Ovary (tissue), 9 donors: Measurements from ENCODE around the gene STAT5B. TPM values are rescaled to one million over a fixed set of nuclear protein-coding genes. Genes with fewer than 3 reads are reported as not detected.

Source experiments
- DNase-seq, 5 donors: peaks; one replicate each; pipeline ENCODE4 v3.0.0-alpha.2; 2019 to 2020
- H3K27ac ChIP-seq, 2 donors: fragments of 200-600 bp; one replicate each; pipeline versions ENCODE4 v1.5.1 to v1.8.0; 2019 to 2022
- H3K27me3 ChIP-seq: fragments of 200-600 bp; one replicate; pipeline ENCODE4 v1.8.0; 2022
- H3K36me3 ChIP-seq: fragments of 200-600 bp; sonication (generic); one replicate; pipeline ENCODE4 v1.5.1; 2019
- H3K4me1 ChIP-seq: one replicate; pipeline ENCODE4 v1.8.1; 2013; ENCODE audit warnings: mild to moderate bottlenecking, moderate library complexity; ENCODE audit not compliant: insufficient read depth
- H3K4me3 ChIP-seq: fragments of 200-600 bp; sonication (generic); one replicate; pipeline ENCODE4 v1.5.1; 2017
- H3K9me3 ChIP-seq, 2 donors: fragments of 200-600 bp in 1 of 2; sonication (generic) in 1 of 2; one replicate each; pipeline versions ENCODE4 v1.5.1 to v1.8.1; 2013 to 2019; ENCODE audit warnings: mild to moderate bottlenecking in 1 of 2, moderate library complexity in 1 of 2
- EP300 ChIP-seq: sonication (generic); formaldehyde crosslinking; IDR thresholded peaks from one replicate; pipeline ENCODE4 v1.6.1; 2017; ENCODE audit warnings: antibody characterized with exemption
- POLR2A ChIP-seq: fragments of 450-650 bp; IDR thresholded peaks from one replicate; pipeline ENCODE4 v1.6.1; 2017; ENCODE audit warnings: antibody characterized with exemption, mild to moderate bottlenecking, moderate library complexity
- WGBS, 3 donors: extraction: QIAGEN DNeasy Blood & Tissue Kit in 1 of 3; methylation state at CpG; one replicate each; pipeline versions ENCODE4 v1.1.5 to v1.1.7; 2013 to 2017; 5-methylcytosine and 5-hydroxymethylcytosine counted together
- intact Hi-C, 4 donors: fragments of 100-400 bp; cut with DNase I; formaldehyde crosslinking; loops; one replicate each; pipeline versions ENCODE4 v1.11.0 to v1.15.1; 2022 to 2023
- polyA plus RNA-seq, 2 donors: library from polyadenylated mRNA; stranded (reverse); fragments of 200-250 nt in 1 of 2; fragments of 350-450 nt in 1 of 2; fragmentation: Illumina TruSeq in 1 of 2; extraction: RNeasy Lipid Tissue Mini Kit (QIAGEN cat#74804) in 1 of 2; gene quantifications; one replicate each; pipeline ENCODE4 v1.2.3, GENCODE V29; 2013 to 2014
- total RNA-seq, 7 donors: library from RNA; depleted of rRNA in 2 of 7; stranded (reverse); fragments of >200 nt in 2 of 7; fragmentation: NEBNext Ultra II Directional in 3 of 7; extraction: Animal tissue kit (Norgen Biotek cat#: 25700) in 3 of 7; gene quantifications; one replicate each; pipeline versions ENCODE4 v1.1.0 to v1.2.4, GENCODE V29; 2016 to 2023
- TF ChIP-seq, protein P1 (sequence below), 3 donors: fragments of 450-650 bp in 2 of 3; fragments of 200-600 bp in 1 of 3; IDR thresholded peaks; one replicate each; pipeline versions ENCODE4 v1.5.1 to v1.8.0; 2016 to 2022; ENCODE audit warnings: antibody characterized with exemption in 3 of 3, mild to moderate bottlenecking in 1 of 3
- donor health status: DM: no; HTN: no; CAD: no; lungs with moderate emphysema.
- donor health status: DM: no; HTN: no; CAD: no.
- donor health status: Bipolar disorder and iron deficiency.
- donor health status: DM: yes; HTN: yes; CAD: no.
- donor health status: DM: no; HTN: no; CAD: no.
- donor health status: DM: yes; HTN: yes; CAD: no.

Gene STAT5B
- total and polyA plus RNA-seq, 9 donors = 66.1 to 176 (median 108) TPM

GRCh38 chr17:42296012-42296411 lies 19.8 kb upstream of the STAT5B start:
- 91 to 94% (median 91%) methylated on average over 3 of the region's 3 CpGs for WGBS, 3 donors
- no peak for TF ChIP-seq EP300
- TF ChIP-seq, protein P1, sequence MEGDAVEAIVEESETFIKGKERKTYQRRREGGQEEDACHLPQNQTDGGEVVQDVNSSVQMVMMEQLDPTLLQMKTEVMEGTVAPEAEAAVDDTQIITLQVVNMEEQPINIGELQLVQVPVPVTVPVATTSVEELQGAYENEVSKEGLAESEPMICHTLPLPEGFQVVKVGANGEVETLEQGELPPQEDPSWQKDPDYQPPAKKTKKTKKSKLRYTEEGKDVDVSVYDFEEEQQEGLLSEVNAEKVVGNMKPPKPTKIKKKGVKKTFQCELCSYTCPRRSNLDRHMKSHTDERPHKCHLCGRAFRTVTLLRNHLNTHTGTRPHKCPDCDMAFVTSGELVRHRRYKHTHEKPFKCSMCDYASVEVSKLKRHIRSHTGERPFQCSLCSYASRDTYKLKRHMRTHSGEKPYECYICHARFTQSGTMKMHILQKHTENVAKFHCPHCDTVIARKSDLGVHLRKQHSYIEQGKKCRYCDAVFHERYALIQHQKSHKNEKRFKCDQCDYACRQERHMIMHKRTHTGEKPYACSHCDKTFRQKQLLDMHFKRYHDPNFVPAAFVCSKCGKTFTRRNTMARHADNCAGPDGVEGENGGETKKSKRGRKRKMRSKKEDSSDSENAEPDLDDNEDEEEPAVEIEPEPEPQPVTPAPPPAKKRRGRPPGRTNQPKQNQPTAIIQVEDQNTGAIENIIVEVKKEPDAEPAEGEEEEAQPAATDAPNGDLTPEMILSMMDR (IDR thresholded peaks at IDR 0.05) = no peak
- TF ChIP-seq POLR2A = no peak

DNA sequence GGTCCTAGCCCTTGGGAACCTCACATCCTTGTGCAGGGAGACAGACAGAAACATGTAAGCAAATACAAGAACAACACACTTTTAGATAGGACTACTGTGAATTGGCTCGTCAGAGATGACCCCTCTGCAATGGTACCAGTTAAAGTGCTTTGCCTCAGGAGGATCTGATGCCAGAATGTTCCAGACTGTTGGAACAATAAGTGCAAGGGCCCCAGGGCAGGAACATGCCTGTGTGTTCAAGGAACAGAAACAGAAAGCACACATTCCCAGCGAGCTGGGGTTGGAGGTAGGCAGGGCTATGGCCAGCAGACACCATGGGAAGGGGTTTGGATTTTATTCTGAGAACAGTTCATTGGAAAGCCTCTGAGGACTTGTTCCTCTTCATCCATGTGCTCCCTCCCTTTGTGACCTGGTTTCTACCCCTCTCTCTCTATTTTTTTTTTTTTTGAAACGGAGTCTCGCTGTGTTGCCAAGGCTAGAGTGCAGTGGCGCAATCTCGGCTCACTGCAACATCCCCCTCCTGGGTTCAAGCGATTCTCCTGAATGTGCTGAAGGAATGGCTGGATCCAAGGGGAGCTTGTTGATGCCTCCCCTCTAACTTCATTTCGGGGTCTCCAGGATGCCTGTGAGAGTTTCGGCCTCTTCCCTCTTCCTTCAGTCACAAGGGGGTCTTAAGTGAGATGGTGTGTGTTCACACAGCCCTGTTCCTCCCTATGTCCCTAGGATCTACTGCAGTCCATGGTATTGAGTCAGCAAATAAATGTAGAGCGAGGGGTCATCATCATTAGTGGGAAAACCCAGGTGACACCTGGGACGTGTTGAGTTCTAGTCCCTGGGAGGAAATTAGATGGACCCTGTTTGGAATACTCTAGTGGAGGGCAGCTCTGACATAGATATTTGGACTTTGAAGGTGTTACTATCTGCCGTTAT lies 18.5 kb upstream of the STAT5B start:
- WGBS, 3 donors = 82 to 85% (median 83%) methylated on average over 12 of the region's 12 CpGs
- H3K9me3 ChIP-seq = no peaks in the 10 kb centered on the region
- no peaks in the 10 kb centered on the region for H3K27me3 ChIP-seq
- no peak for TF ChIP-seq POLR2A
- no peak for TF ChIP-seq EP300
- TF ChIP-seq, protein P1 (IDR thresholded peaks at IDR 0.05) = no peak
- no peaks in the 10 kb centered on the region for H3K36me3 ChIP-seq
- peak in 2 of 5 donors; percentile 5 to 13 for DNase-seq
- H3K4me3 ChIP-seq = no peak overlapping the region
- intact Hi-C loops = no loop called here
- H3K27ac ChIP-seq = no peak overlapping the region
- no peaks in the 10 kb centered on the region for H3K4me1 ChIP-seq

More at GRCh38 chr17:42296012-42296411, 19.8 kb upstream of the STAT5B start:
- H3K9me3 ChIP-seq = no peaks in the 10 kb centered on the region
- no peak for DNase-seq
- H3K4me3 ChIP-seq = no peak overlapping the region
- H3K27ac ChIP-seq = no peak overlapping the region
- H3K36me3 ChIP-seq = no peaks in the 10 kb centered on the region
- intact Hi-C loops = no loop called here
- H3K4me1 ChIP-seq = no peaks in the 10 kb centered on the region
- H3K27me3 ChIP-seq = no peaks in the 10 kb centered on the region

- H3K27ac ChIP-seq = no peak overlapping the region
- no peaks in the 10 kb centered on the region for H3K27me3 ChIP-seq
- 88 to 89% (median 88%) methylated on average over 11 of the region's 11 CpGs for WGBS, 3 donors
- DNase-seq = peak in 3 of 5 donors; percentile 11 to 25 (median 11)
- no peak for TF ChIP-seq POLR2A
- TF ChIP-seq, protein P1 (IDR thresholded peaks at IDR 0.05) = no peak
- no peak for TF ChIP-seq EP300
- no peak overlapping the region for H3K4me3 ChIP-seq
- peaks cover 14% of the 10 kb centered on the region for H3K4me1 ChIP-seq
- H3K9me3 ChIP-seq = no peaks in the 10 kb centered on the region
- no peaks in the 10 kb centered on the region for H3K36me3 ChIP-seq
- intact Hi-C loops = no loop called here
Measured at GRCh38 chr17:42291129-42291528, 14.9 kb upstream of the STAT5B start.

GRCh38 chr17:42290577-42290976 lies 14.4 kb upstream of the STAT5B start:
- TF ChIP-seq, protein P1 (IDR thresholded peaks at IDR 0.05) = no peak
- TF ChIP-seq EP300 = no peak
- TF ChIP-seq POLR2A = no peak
- Histone ChIP-seq H3K9me3 (no peaks in the 10 kb centered on the region), H3K36me3 (no peaks in the 10 kb centered on the region), H3K27ac (no peak overlapping the region), H3K4me3 (no peak overlapping the region), H3K4me1 (peaks cover 14% of the 10 kb centered on the region), H3K27me3 (no peaks in the 10 kb centered on the region)
- WGBS, 3 donors = 74 to 81% (median 76%) methylated on average over 5 of the region's 5 CpGs
- DNase-seq = peak in 3 of 5 donors; percentile 3 to 16 (median 16)
- intact Hi-C loops = no loop called here
